Ishikawa (cell line): ENCODE measurements around the gene RNF146.

Experiments
- CEBPB ChIP-seq: IDR thresholded peaks from 2 replicates; pipeline ENCODE4 v1.6.1; 2012
- CREB1 ChIP-seq: IDR thresholded peaks from 2 replicates; pipeline ENCODE4 v1.6.1; 2012; ENCODE audit warnings: low read depth
- EGR1 ChIP-seq: IDR thresholded peaks from 2 replicates; pipeline ENCODE4 v1.6.1; 2012
- EP300 ChIP-seq: IDR thresholded peaks from 2 replicates; pipeline ENCODE4 v1.6.1; 2012; ENCODE audit warnings: borderline replicate concordance
- FOXM1 ChIP-seq: IDR thresholded peaks from 2 replicates; pipeline ENCODE4 v1.6.1; 2012; ENCODE audit warnings: low read depth, borderline replicate concordance
- NFIC ChIP-seq: IDR thresholded peaks from 2 replicates; pipeline ENCODE4 v1.6.1; 2012
- RAD21 ChIP-seq: IDR thresholded peaks from 2 replicates; pipeline ENCODE4 v1.6.1; 2012; ENCODE audit warnings: low read depth
- TAF1 ChIP-seq: IDR thresholded peaks from 2 replicates; pipeline ENCODE4 v1.6.1; 2012; ENCODE audit warnings: low read depth, mild to moderate bottlenecking
- TCF12 ChIP-seq: IDR thresholded peaks from 2 replicates; pipeline ENCODE4 v1.6.1; 2012; ENCODE audit warnings: low read depth
- TEAD4 ChIP-seq: IDR thresholded peaks from 2 replicates; pipeline ENCODE4 v1.6.1; 2012
- YY1 ChIP-seq: IDR thresholded peaks from 2 replicates; pipeline ENCODE4 v1.6.1; 2012; ENCODE audit warnings: low read depth
- ZBTB7A ChIP-seq: IDR thresholded peaks from 2 replicates; pipeline ENCODE4 v1.6.1; 2012; ENCODE audit warnings: low read depth
- TF ChIP-seq, protein P1 (sequence below): IDR thresholded peaks from 2 replicates; pipeline ENCODE4 v1.6.1; 2012; ENCODE audit warnings: low read depth, mild to moderate bottlenecking
- TF ChIP-seq, protein P2 (sequence below): IDR thresholded peaks from 2 replicates; pipeline ENCODE4 v1.6.1; 2012
- TF ChIP-seq, protein P3 (sequence below): IDR thresholded peaks from 2 replicates; pipeline ENCODE4 v1.6.1; 2012

RNF146 gene

DNA sequence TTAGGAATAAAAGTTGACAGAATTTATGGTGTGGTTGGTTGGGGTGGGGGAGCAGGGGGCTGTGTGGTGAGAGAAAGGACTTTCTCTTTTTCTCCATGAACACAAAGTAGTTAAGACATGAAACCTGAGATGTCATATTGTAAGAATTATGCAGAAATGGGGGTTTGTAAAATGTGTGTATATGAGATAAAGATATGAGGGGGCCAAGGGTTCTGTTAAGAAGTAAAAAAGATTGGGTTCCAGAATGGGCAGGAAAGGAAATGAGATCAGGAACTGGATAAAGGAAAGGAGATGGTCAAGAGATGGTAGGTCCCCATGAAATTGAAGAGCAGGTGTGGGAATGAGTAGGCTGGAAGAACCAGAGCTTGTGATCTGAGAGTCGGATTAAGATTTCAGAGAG is 9.7 kb downstream of the RNF146 start:
- TF ChIP-seq ZBTB7A (no peak), EGR1 (no peak), NFIC (no peak), CREB1 (no peak), CEBPB (no peak), YY1 (no peak), EP300 (no peak), TCF12 (no peak), TAF1 (no peak), TEAD4 (no peak), FOXM1 (no peak), RAD21 (no peak)
- TF ChIP-seq, protein P1, sequence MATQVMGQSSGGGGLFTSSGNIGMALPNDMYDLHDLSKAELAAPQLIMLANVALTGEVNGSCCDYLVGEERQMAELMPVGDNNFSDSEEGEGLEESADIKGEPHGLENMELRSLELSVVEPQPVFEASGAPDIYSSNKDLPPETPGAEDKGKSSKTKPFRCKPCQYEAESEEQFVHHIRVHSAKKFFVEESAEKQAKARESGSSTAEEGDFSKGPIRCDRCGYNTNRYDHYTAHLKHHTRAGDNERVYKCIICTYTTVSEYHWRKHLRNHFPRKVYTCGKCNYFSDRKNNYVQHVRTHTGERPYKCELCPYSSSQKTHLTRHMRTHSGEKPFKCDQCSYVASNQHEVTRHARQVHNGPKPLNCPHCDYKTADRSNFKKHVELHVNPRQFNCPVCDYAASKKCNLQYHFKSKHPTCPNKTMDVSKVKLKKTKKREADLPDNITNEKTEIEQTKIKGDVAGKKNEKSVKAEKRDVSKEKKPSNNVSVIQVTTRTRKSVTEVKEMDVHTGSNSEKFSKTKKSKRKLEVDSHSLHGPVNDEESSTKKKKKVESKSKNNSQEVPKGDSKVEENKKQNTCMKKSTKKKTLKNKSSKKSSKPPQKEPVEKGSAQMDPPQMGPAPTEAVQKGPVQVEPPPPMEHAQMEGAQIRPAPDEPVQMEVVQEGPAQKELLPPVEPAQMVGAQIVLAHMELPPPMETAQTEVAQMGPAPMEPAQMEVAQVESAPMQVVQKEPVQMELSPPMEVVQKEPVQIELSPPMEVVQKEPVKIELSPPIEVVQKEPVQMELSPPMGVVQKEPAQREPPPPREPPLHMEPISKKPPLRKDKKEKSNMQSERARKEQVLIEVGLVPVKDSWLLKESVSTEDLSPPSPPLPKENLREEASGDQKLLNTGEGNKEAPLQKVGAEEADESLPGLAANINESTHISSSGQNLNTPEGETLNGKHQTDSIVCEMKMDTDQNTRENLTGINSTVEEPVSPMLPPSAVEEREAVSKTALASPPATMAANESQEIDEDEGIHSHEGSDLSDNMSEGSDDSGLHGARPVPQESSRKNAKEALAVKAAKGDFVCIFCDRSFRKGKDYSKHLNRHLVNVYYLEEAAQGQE: no peak
- TF ChIP-seq, protein P2, sequence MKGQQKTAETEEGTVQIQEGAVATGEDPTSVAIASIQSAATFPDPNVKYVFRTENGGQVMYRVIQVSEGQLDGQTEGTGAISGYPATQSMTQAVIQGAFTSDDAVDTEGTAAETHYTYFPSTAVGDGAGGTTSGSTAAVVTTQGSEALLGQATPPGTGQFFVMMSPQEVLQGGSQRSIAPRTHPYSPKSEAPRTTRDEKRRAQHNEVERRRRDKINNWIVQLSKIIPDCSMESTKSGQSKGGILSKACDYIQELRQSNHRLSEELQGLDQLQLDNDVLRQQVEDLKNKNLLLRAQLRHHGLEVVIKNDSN: no peak
- TF ChIP-seq, protein P3, sequence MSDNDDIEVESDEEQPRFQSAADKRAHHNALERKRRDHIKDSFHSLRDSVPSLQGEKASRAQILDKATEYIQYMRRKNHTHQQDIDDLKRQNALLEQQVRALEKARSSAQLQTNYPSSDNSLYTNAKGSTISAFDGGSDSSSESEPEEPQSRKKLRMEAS: no peak

- TF ChIP-seq NFIC: no peak
- TF ChIP-seq TAF1: no peak
Observed at GRCh38 chr6:127277878-127278843, 11.5 kb downstream of the RNF146 start.

DNA sequence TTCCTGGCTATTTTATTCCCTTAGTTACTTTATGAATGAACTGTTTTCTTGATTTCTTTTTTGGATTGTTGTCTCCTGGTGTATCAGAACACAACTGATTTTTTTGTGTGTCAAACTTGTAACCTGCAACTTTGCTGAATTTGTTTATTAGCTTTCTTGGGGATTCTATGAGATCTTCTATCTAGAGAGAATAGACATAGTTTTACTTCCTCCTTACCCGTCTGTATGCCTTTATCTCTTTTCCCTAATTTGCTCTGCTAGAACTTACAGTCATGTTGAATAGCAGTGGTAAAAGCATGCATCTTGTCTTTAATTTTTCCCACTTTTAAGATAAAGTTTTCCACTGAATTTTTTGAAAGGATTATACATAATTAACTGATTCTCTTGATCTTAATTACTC is 13.2 kb downstream of the RNF146 start:
- TF ChIP-seq CEBPB: no peak
- no peak for TF ChIP-seq RAD21
- TF ChIP-seq EGR1: no peak
- no peak for TF ChIP-seq EP300
- no peak for TF ChIP-seq ZBTB7A
- TF ChIP-seq, protein P2: no peak
- TF ChIP-seq, protein P3: no peak
- no peak for TF ChIP-seq CREB1
- no peak for TF ChIP-seq NFIC
- no peak for TF ChIP-seq TEAD4
- no peak for TF ChIP-seq TAF1
- TF ChIP-seq YY1: no peak
- no peak for TF ChIP-seq FOXM1
- TF ChIP-seq TCF12: no peak
- TF ChIP-seq, protein P1: no peak

DNA sequence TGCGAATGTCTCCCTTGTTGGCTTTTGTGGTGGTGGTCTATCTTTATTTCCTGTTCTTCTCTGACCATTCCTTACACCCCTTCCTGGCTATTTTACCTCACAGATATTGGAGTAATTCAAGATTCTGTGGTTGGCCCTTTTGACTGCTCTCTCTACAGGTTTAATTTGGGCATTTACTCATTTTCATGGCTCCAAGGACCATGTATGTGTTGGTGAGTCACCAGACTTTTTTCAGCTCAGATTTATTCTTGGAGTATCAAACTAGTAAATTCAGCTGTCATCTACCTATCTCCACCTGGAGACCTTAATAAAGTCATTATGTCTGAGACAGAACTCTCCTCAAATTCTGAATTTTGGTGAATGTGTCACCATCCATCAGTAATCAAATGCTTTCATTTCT is 15.5 kb downstream of the RNF146 start:
- no peak for TF ChIP-seq TAF1
- TF ChIP-seq EP300: no peak
- no peak for TF ChIP-seq RAD21
- TF ChIP-seq, protein P2: no peak

GRCh38 chr6:127288705-127289104 is 22.0 kb downstream of the RNF146 start:
- TF ChIP-seq TAF1 (no peak), CEBPB (no peak), NFIC (no peak), YY1 (no peak), FOXM1 (no peak), ZBTB7A (no peak), CREB1 (no peak), TEAD4 (no peak), EGR1 (no peak), EP300 (no peak), RAD21 (no peak), TCF12 (no peak)
- TF ChIP-seq, protein P3: no peak
- TF ChIP-seq, protein P2: no peak
- TF ChIP-seq, protein P1: no peak
